BLaER1 (cell line): Measurements from ENCODE around the gene KCP.
"Not testable (repeated sequence)": the region's sequence is repeated elsewhere in the genome, so short reads cannot be mapped to it uniquely, and the experiment has no call there.

ENCODE experiments used
- H3K27ac ChIP-seq: shearing (Covaris generic); formaldehyde crosslinking; 2 replicates; pipeline ENCODE4 v1.8.1; 2022
- H3K27me3 ChIP-seq: shearing (Covaris generic); formaldehyde crosslinking; 2 replicates; pipeline ENCODE4 v1.8.1; 2022
- H3K36me3 ChIP-seq: shearing (Covaris generic); formaldehyde crosslinking; 2 replicates; pipeline ENCODE4 v1.8.1; 2022
- H3K4me1 ChIP-seq: shearing (Covaris generic); formaldehyde crosslinking; 2 replicates; pipeline ENCODE4 v1.8.1; 2022
- H3K4me2 ChIP-seq: shearing (Covaris generic); formaldehyde crosslinking; 2 replicates; pipeline ENCODE4 v1.8.1; 2022
- H3K4me3 ChIP-seq: shearing (Covaris generic); formaldehyde crosslinking; 2 replicates; pipeline ENCODE4 v1.8.1; 2022
- H3K9ac ChIP-seq: shearing (Covaris generic); formaldehyde crosslinking; 2 replicates; pipeline ENCODE4 v1.8.1; 2022
- H3K9me3 ChIP-seq: shearing (Covaris generic); formaldehyde crosslinking; 2 replicates; pipeline ENCODE4 v1.8.1; 2022
- H4K20me1 ChIP-seq: shearing (Covaris generic); formaldehyde crosslinking; 2 replicates; pipeline ENCODE4 v1.8.1; 2022
- Cebpa-rat ChIP-seq: shearing (Covaris generic); IDR thresholded peaks from 2 replicates; pipeline ENCODE4 v1.8.1; 2022

KCP gene

GRCh38 chr7:128946936-128947830, 36.7 kb upstream of the KCP start:
- Histone ChIP-seq H3K4me2 (peak overlapping the region; percentile 73), H3K9me3 (no peaks in the 10 kb centered on the region), H3K27me3 (no peaks in the 10 kb centered on the region), H3K4me1 (peaks cover 55% of the 10 kb centered on the region), H3K27ac (no peak overlapping the region), H4K20me1 (peaks cover 24% of the 10 kb centered on the region; the same call in 1 of the 2 replicates), H3K9ac (no peak overlapping the region), H3K4me3 (no peak overlapping the region), H3K36me3 (peaks cover 18% of the 10 kb centered on the region)
- TF ChIP-seq Cebpa-rat, result no peak

DNA sequence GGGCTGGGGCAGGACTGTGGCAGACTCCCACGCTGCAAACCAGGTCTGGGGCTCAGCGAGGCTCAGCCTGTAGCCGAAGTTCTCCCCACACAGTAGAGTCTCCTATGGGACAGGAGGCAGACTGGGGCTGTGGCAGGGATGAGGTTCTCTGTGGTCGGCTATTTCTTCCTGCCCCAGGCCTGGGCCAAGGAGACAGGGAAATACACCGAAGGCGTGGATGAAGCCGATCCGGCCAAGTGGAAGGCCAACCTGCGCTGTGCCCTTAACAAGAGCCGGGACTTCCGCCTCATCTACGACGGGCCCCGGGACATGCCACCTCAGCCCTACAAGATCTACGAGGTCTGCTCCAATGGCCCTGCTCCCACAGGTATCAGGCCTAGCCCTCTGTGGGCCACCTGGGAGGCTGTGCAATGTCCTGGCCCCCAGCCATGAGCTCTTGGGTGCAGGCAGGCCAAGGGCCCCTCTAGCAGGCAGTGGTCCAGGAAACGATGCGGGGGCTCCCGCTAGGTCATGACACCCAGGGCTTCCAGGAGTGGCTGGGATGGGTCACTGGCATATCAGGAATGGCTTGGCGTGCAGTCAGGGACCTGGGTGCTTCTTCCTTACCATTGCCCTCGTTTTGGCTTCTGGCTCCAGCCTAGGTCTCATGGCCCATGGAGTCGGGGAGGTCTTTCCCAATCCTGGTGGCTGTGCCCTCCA, 35.3 kb upstream of the KCP start:
- H3K4me3 ChIP-seq, result no peak overlapping the region
- H3K4me1 ChIP-seq, result peaks cover 57% of the 10 kb centered on the region
- peaks cover 17% of the 10 kb centered on the region; the same call in 1 of the 2 replicates for H4K20me1 ChIP-seq
- no peak overlapping the region for H3K27ac ChIP-seq
- no peak for TF ChIP-seq Cebpa-rat
- H3K9me3 ChIP-seq, result no peaks in the 10 kb centered on the region
- H3K9ac ChIP-seq, result no peak overlapping the region
- H3K36me3 ChIP-seq, result peaks cover 5% of the 10 kb centered on the region
- 0 out of 2 replicates have a peak overlapping the region, but pooled peaks have one; percentile 3 for H3K4me2 ChIP-seq
- H3K27me3 ChIP-seq, result no peaks in the 10 kb centered on the region

DNA sequence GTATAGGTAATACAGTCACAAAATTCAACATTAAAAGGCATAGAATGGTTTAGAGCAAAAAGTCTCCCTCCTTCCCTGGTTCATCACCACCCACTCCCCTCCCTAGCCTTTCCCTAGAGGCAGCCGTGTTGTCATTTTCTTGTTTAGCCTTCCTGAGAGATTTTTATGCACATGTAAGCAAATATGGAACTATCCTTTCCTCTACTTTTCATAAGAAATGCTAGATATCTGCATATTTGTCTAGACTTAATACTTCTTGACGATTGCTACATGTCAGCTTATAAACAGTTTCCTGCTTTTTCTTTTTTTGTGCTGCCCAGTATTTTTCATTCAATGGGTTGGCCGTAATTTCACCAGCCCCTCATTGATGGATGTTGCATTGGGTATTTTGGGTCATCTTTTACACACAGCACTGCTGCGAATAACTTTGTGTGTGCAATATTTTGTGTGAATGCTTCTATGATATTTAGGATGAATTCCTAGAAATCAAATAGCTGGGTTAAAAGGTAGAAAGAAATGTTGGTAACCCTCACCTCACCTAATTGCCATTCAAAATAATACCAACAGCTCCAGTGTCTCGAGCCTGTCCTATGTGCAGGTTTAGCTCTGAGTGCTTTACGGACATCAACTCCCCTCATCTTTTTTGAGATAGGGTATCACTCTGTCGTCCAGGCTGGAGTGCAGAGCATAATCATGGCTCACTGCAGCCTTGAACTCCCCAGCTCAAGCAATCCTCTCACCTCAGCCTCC, 34.2 kb upstream of the KCP start:
- Histone ChIP-seq H3K4me2 (no peak overlapping the region), H3K36me3 (no peaks in the 10 kb centered on the region), H3K4me1 (peaks cover 67% of the 10 kb centered on the region), H3K27me3 (peaks cover 7% of the 10 kb centered on the region; the same call in 1 of the 2 replicates), H3K4me3 (no peak overlapping the region), H3K9ac (no peak overlapping the region), H4K20me1 (peaks cover 17% of the 10 kb centered on the region; the same call in 1 of the 2 replicates), H3K9me3 (no peaks in the 10 kb centered on the region), H3K27ac (no peak overlapping the region)
- TF ChIP-seq Cebpa-rat, result no peak

GRCh38 chr7:128943251-128943650, 32.7 kb upstream of the KCP start:
- not testable (repeated sequence) for H3K27ac ChIP-seq, H3K9me3 ChIP-seq, H3K4me2 ChIP-seq, H3K9ac ChIP-seq, H4K20me1 ChIP-seq, H3K4me3 ChIP-seq, H3K36me3 ChIP-seq
- Histone ChIP-seq H3K27me3 (peaks cover 21% of the 10 kb centered on the region), H3K4me1 (peaks cover 67% of the 10 kb centered on the region)

GRCh38 chr7:128941946-128942526, 31.5 kb upstream of the KCP start:
- no peak overlapping the region for H3K9ac ChIP-seq
- peaks cover 33% of the 10 kb centered on the region for H3K27me3 ChIP-seq
- H3K9me3 ChIP-seq, result no peaks in the 10 kb centered on the region
- no peak overlapping the region for H3K4me3 ChIP-seq
- H3K36me3 ChIP-seq, result no peaks in the 10 kb centered on the region
- H3K4me1 ChIP-seq, result peaks cover 67% of the 10 kb centered on the region
- H3K4me2 ChIP-seq, result peak overlapping the region; percentile 99
- no peak for TF ChIP-seq Cebpa-rat
- peak overlapping the region; percentile 77; the same call in 1 of the 2 replicates for H3K27ac ChIP-seq
- no peaks in the 10 kb centered on the region for H4K20me1 ChIP-seq

- Histone ChIP-seq H3K4me2 (peak overlapping the region; percentile 99), H3K4me1 (peaks cover 67% of the 10 kb centered on the region), H3K9me3 (no peaks in the 10 kb centered on the region), H3K27ac (peak overlapping the region; percentile 77), H3K27me3 (peaks cover 39% of the 10 kb centered on the region), H3K4me3 (peak overlapping the region; percentile 55), H4K20me1 (no peaks in the 10 kb centered on the region), H3K9ac (no peak overlapping the region), H3K36me3 (no peaks in the 10 kb centered on the region)
- no peak for TF ChIP-seq Cebpa-rat
Measured at GRCh38 chr7:128941323-128941890, 30.9 kb upstream of the KCP start.

GRCh38 chr7:128940494-128941322, 30.2 kb upstream of the KCP start:
- Histone ChIP-seq H3K9ac (peak overlapping the region; percentile 57; the same call in 1 of the 2 replicates), H3K27me3 (peaks cover 46% of the 10 kb centered on the region), H3K27ac (peak overlapping the region; percentile 77), H3K4me3 (peak overlapping the region; percentile 55), H3K9me3 (no peaks in the 10 kb centered on the region), H3K4me2 (peak overlapping the region; percentile 99), H4K20me1 (no peaks in the 10 kb centered on the region), H3K4me1 (peaks cover 67% of the 10 kb centered on the region), H3K36me3 (no peaks in the 10 kb centered on the region)
- TF ChIP-seq Cebpa-rat, result no peak

DNA sequence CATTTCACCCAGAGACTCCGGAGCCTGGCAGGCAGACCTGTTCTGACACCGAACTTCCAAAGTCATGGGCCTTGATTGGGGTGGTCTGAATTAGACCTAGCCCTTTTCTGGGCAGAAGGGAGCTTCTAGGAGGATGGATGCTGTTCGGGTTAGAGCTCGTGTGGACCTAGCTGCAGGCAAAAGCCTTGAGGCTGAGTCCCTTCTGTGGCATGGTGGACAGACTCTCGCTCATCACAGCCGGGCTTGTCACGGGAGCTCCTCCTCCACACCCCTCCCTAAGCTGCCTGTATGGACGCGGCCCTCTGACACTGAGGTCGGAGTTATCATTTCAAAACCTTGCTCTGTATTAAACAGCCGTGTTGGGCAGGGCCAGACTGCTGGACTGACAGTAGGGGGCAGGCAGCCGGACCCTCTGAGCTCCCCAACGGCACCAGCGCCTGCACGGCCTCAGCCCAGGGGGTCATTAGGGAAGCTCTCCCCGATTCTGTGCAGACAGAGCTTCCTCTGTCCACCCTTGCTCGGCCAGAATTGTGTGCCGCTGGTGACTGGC, 29.4 kb upstream of the KCP start:
- Histone ChIP-seq H3K4me3 (peak overlapping the region; percentile 55), H3K9me3 (no peaks in the 10 kb centered on the region), H3K4me1 (peaks cover 67% of the 10 kb centered on the region), H4K20me1 (no peaks in the 10 kb centered on the region), H3K4me2 (peak overlapping the region; percentile 99), H3K9ac (0 out of 2 replicates have a peak overlapping the region, but pooled peaks have one; percentile 57), H3K27ac (peak overlapping the region; percentile 77; the same call in 1 of the 2 replicates), H3K27me3 (peaks cover 54% of the 10 kb centered on the region), H3K36me3 (no peaks in the 10 kb centered on the region)
- TF ChIP-seq Cebpa-rat, result no peak
